PC-9 (cell line): ENCODE data around the gene PABPN1. TPM values are rescaled to one million over a fixed set of nuclear protein-coding genes. Genes with fewer than 3 reads are reported as not detected.
A peak's percentile ranks its signal among the peaks of the same experiment; 100 is the strongest.

Source experiments
- BruUV-seq: library from RNA; stranded (reverse); fragments of 400-500 nt; replicated peaks from 2 replicates; lab custom pipeline; 2021; lab: Mats Ljungman, UMichigan
- CTCF ChIA-PET: fragments of 300-600 bp; sonication (Branson Sonifier 250); formaldehyde crosslinking; loops from one replicate; lab custom pipeline; 2022; ENCODE audit warnings: antibody characterized with exemption; lab: Charles Lee
- POLR2A ChIA-PET: fragments of 300-600 bp; sonication (Branson Sonifier 250); formaldehyde crosslinking; loops from one replicate; lab custom pipeline; 2022; ENCODE audit warnings: antibody characterized with exemption; ENCODE audit not compliant: unreplicated experiment; lab: Charles Lee
- DNase-seq, 2 experiments: peaks; one replicate each; pipeline versions ENCODE4 v3.0.0 to v3.0.0-alpha.2; 2015 to 2022; ENCODE audit warnings: mixed read lengths in 1 of 2
- H2AFZ ChIP-seq: fragments of 200-600 bp; sonication (generic); 2 replicates; pipeline ENCODE4 v1.8.1; 2017; ENCODE audit warnings: antibody characterized with exemption
- H3F3A ChIP-seq: fragments of 200-600 bp; sonication (generic); 2 replicates; pipeline ENCODE4 v1.8.1; 2017; ENCODE audit warnings: antibody characterized with exemption, mild to moderate bottlenecking, low read depth; ENCODE audit not compliant: insufficient read depth
- H3K27ac ChIP-seq: fragments of 200-600 bp; sonication (generic); 2 replicates; pipeline ENCODE4 v1.6.1; 2016; ENCODE audit warnings: mixed run types
- H3K27me3 ChIP-seq: fragments of 200-600 bp; sonication (generic); 2 replicates; pipeline ENCODE4 v1.6.1; 2016; ENCODE audit warnings: low read depth, mixed run types; ENCODE audit not compliant: insufficient read depth
- H3K36me3 ChIP-seq: fragments of 200-600 bp; sonication (generic); 2 replicates; pipeline ENCODE4 v1.6.1; 2016; ENCODE audit warnings: low read depth, mixed run types
- H3K4me1 ChIP-seq: fragments of 200-600 bp; sonication (generic); replicated peaks from 2 replicates; pipeline ENCODE4 v1.6.1; 2016; ENCODE audit warnings: mixed run types; ENCODE audit not compliant: insufficient read depth
- H3K4me2 ChIP-seq: fragments of 200-600 bp; sonication (generic); 2 replicates; pipeline ENCODE4 v1.6.1; 2017; ENCODE audit warnings: mixed run types
- H3K4me3 ChIP-seq: fragments of 200-600 bp; sonication (generic); 2 replicates; pipeline ENCODE4 v1.6.1; 2016; ENCODE audit warnings: mixed run types
- H3K79me2 ChIP-seq: fragments of 200-600 bp; sonication (generic); 2 replicates; pipeline ENCODE4 v1.6.1; 2017; ENCODE audit warnings: low read depth, mixed run types
- H3K9me2 ChIP-seq: fragments of 200-600 bp; sonication (generic); 2 replicates; pipeline ENCODE4 v1.8.1; 2017; ENCODE audit warnings: mild to moderate bottlenecking; ENCODE audit not compliant: insufficient read depth
- H3K9me3 ChIP-seq: fragments of 200-600 bp; sonication (generic); 2 replicates; pipeline ENCODE4 v1.8.1; 2016; ENCODE audit warnings: low read depth; ENCODE audit not compliant: insufficient read depth
- H4K20me1 ChIP-seq: fragments of 200-600 bp; sonication (generic); 2 replicates; pipeline ENCODE4 v1.8.1; 2017; ENCODE audit not compliant: insufficient read depth
- EZH2 ChIP-seq: fragments of 200-600 bp; sonication (generic); IDR thresholded peaks from 2 replicates; pipeline ENCODE4 v1.8.0; 2017; ENCODE audit warnings: antibody characterized with exemption, low read depth
- intact Hi-C: fragments of 100-400 bp; cut with micrococcal nuclease; formaldehyde crosslinking; loops from one replicate; pipeline ENCODE4 v1.10.0; 2022; ENCODE audit not compliant: unreplicated experiment
- total RNA-seq: library from RNA; stranded (reverse); gene quantifications from 2 replicates; pipeline ENCODE4 v1.2.3, GENCODE V29; 2021
- TF ChIP-seq, protein P1 (sequence below): fragments of 200-600 bp; sonication (generic); conservative IDR thresholded peaks from 2 replicates; pipeline ENCODE4 v1.6.1; 2017; ENCODE audit warnings: mixed run types, antibody characterized with exemption, mild to moderate bottlenecking, moderate library complexity

The PABPN1 gene
- total RNA-seq, 1 experiment from 2014 or later: 142 TPM

DNA sequence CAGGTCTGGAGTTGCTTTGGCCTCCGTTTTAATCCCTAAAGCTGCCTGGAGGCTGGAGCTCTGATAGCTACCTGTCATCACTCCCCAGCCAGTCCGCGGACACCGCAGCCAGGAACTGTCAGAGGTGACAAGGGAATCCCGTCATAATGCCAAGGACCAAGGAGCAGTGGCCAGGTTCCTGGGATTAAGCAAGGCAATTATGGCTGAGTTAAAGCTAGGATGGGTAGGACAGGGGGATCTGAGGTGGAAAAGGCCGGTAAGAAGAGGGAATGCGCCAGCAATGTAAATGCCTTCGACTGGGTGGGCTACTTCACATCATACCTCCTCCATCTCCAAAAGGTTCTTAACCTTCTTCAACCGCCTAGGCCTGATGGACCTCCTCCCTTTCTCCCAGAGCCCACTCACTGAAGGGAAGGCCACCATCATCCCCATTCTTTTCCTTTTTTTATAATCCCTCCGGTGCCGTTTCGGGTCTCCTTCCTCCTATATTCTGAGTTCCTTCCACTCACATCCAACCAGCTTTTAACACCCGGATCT is 20.5 kb upstream of the PABPN1 start:
- Histone ChIP-seq H3K79me2 (0 out of 2 replicates have a peak, but pooled peaks cover 8% of the 10 kb centered on the region), H3K9me2 (no peaks in the 10 kb centered on the region), H3K9me3 (no peaks in the 10 kb centered on the region), H2AFZ (no peak overlapping the region; the same call in 1 of the 2 replicates), H3K4me1 (peaks cover 14% of the 10 kb centered on the region), H3K4me3 (peak overlapping the region; percentile 67), H3K36me3 (no peaks in the 10 kb centered on the region), H4K20me1 (no peaks in the 10 kb centered on the region), H3K4me2 (peak overlapping the region; percentile 79), H3K27me3 (no peaks in the 10 kb centered on the region), H3K27ac (peak overlapping the region; percentile 20; the same call in 1 of the 2 replicates), H3F3A (peaks cover 10% of the 10 kb centered on the region; the same call in 1 of the 2 replicates)
- ChIA-PET CTCF (interaction anchor here (0.6 to 1.1 kb wide), 4 partner anchors 22 to 181 kb away, joined by 3 to 7 read pairs (median 5); no protein-coding TSS in a partner anchor), POLR2A (interaction anchor here (0.6 kb wide), 2 partner anchors 45 to 295 kb away, joined by 4 to 5 read pairs; no protein-coding TSS in a partner anchor)
- peak in 1 of 2 experiments; percentile 7 for DNase-seq
- BruUV-seq: TSS peak; percentile 37
- intact Hi-C loops: loop anchor here (10.0 kb wide), 1 partner anchor 226 kb away; no protein-coding TSS in a partner anchor
- no peak for TF ChIP-seq EZH2
- TF ChIP-seq, protein P1, sequence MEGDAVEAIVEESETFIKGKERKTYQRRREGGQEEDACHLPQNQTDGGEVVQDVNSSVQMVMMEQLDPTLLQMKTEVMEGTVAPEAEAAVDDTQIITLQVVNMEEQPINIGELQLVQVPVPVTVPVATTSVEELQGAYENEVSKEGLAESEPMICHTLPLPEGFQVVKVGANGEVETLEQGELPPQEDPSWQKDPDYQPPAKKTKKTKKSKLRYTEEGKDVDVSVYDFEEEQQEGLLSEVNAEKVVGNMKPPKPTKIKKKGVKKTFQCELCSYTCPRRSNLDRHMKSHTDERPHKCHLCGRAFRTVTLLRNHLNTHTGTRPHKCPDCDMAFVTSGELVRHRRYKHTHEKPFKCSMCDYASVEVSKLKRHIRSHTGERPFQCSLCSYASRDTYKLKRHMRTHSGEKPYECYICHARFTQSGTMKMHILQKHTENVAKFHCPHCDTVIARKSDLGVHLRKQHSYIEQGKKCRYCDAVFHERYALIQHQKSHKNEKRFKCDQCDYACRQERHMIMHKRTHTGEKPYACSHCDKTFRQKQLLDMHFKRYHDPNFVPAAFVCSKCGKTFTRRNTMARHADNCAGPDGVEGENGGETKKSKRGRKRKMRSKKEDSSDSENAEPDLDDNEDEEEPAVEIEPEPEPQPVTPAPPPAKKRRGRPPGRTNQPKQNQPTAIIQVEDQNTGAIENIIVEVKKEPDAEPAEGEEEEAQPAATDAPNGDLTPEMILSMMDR: no peak

DNA sequence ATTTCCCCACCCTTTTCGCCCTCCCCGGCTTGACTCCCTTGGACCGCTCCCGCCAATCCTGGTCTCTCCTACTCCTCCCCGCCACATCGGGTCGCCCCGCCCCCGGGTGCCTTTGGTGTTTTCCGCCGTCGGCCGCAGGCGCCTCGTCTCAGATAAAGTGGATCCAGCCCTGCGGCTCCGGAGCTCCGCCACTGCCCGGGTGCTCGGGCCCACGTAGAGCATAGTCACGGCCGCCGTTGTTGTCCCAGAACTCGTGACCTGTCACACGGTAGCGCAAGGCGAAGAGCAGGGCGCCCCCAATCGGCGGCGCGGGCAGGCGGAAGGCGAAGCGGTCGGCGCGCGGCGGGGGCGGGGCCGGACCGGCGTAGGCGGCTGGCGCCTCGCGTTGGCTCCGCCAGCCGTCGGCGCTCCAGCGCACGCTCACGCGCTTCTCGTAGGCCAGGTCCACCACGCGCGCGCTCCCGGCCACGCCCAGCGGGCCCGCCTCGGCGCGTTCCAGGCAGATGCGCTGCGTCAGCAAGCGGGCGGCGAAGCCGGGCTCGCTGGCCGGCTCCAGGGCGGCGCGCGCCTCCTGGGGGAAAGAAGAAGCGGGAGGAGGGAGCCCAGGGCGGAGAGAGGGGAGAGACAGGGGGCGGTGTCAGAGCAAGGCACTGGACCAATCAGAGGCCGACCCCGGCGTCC is 19.8 kb upstream of the PABPN1 start:
- H3K27ac ChIP-seq: peak overlapping the region; percentile 72
- BruUV-seq: no TSS peak
- H3F3A ChIP-seq: peaks cover 16% of the 10 kb centered on the region; the same call in 1 of the 2 replicates
- H3K4me2 ChIP-seq: peak overlapping the region; percentile 88
- TF ChIP-seq, protein P1: peak; percentile 68
- no peak for TF ChIP-seq EZH2
- ChIA-PET POLR2A (no interaction called here), CTCF (interaction anchor here (0.8 to 1.1 kb wide), 2 partner anchors 21 to 181 kb away, joined by 4 to 7 read pairs; no protein-coding TSS in a partner anchor)
- no peaks in the 10 kb centered on the region for H3K36me3 ChIP-seq
- no peaks in the 10 kb centered on the region for H4K20me1 ChIP-seq
- peaks cover 17% of the 10 kb centered on the region for H3K4me1 ChIP-seq
- no peaks in the 10 kb centered on the region for H3K9me3 ChIP-seq
- no peaks in the 10 kb centered on the region for H3K9me2 ChIP-seq
- peak; percentile 86 to 97 for DNase-seq
- H3K4me3 ChIP-seq: peak overlapping the region; percentile 71
- H3K79me2 ChIP-seq: 0 out of 2 replicates have a peak, but pooled peaks cover 8% of the 10 kb centered on the region
- H3K27me3 ChIP-seq: no peaks in the 10 kb centered on the region
- peak overlapping the region; percentile 94 for H2AFZ ChIP-seq
- intact Hi-C loops: loop anchor here (10.0 kb wide), 1 partner anchor 227 kb away; no protein-coding TSS in a partner anchor

DNA sequence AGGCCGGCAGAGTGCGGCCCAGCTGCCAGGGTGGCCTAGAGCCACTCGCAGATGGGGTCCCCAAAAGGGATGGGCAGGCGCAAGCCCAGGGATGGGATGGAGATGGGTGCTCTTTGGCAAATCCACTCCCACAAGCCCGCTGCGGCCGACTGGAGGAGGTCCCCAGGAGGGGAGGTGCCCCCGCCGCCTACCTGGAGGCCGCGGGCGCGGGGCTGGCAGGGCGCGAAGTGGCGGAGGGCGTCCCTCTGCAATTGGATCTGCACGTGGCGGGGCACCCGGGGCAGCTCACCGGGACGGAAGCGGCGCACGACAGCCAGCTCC is 19.3 kb upstream of the PABPN1 start:
- Histone ChIP-seq H3K36me3 (no peaks in the 10 kb centered on the region), H3K4me3 (peak overlapping the region; percentile 71), H3K4me2 (peak overlapping the region; percentile 88), H3F3A (peaks cover 16% of the 10 kb centered on the region; the same call in 1 of the 2 replicates), H3K9me2 (no peaks in the 10 kb centered on the region), H3K27ac (peak overlapping the region; percentile 56), H3K9me3 (no peaks in the 10 kb centered on the region), H2AFZ (peak overlapping the region; percentile 94), H3K27me3 (no peaks in the 10 kb centered on the region), H3K79me2 (peaks cover 11% of the 10 kb centered on the region), H3K4me1 (peaks cover 17% of the 10 kb centered on the region), H4K20me1 (no peaks in the 10 kb centered on the region)
- no TSS peak for BruUV-seq
- POLR2A ChIA-PET: no interaction called here
- no peak for DNase-seq
- intact Hi-C loops: loop anchor here (10.0 kb wide), 1 partner anchor 227 kb away; no protein-coding TSS in a partner anchor
- CTCF ChIA-PET: interaction anchor here (0.8 kb wide), 1 partner anchor 67 kb away, joined by 4 read pairs; no protein-coding TSS in a partner anchor
- TF ChIP-seq EZH2: no peak
- TF ChIP-seq, protein P1: no peak
